Measurements from ENCODE around the gene RALGPS2.

DNA sequence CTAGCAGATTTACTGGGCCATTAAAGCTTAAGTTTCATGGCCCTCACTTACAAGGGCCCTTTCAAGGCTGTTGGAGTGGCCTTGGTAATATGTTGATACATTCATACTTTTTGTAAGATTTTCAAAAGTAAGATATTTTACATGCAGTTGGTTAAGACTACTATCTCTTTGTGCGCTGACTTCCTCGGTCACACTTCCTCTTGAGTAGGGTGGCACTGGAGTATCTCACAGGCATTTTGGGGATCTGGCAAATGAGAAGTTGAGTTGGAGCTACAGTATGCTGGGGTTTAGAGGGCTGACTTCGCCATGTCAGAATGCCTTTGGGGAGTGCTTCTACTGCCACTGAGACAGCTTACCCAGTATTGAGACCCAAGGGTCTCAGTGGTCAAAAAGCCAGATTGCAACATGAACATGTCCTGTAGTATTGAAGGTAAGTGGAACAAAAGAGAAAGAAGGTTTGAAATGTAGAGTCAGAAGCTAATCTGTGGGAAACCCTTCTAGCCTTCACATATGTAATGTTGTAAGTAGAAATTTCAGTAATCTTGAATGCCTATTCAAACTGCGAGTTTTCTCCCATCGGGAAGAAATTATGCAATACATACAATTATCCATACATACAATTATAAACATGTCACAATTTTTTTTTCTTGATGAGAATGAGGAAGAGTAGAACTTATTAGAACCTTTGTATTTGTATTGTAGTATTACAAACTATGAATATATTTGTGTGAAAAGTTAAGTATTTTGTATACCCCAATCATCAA, 32.3 kb upstream of the RALGPS2 start:
- TF ChIP-seq, protein P1, sequence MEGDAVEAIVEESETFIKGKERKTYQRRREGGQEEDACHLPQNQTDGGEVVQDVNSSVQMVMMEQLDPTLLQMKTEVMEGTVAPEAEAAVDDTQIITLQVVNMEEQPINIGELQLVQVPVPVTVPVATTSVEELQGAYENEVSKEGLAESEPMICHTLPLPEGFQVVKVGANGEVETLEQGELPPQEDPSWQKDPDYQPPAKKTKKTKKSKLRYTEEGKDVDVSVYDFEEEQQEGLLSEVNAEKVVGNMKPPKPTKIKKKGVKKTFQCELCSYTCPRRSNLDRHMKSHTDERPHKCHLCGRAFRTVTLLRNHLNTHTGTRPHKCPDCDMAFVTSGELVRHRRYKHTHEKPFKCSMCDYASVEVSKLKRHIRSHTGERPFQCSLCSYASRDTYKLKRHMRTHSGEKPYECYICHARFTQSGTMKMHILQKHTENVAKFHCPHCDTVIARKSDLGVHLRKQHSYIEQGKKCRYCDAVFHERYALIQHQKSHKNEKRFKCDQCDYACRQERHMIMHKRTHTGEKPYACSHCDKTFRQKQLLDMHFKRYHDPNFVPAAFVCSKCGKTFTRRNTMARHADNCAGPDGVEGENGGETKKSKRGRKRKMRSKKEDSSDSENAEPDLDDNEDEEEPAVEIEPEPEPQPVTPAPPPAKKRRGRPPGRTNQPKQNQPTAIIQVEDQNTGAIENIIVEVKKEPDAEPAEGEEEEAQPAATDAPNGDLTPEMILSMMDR (tag by site-specific recombination; IDR thresholded peaks at IDR 0.05), result no peak
- TF ChIP-seq PRDM1 (tag by site-specific recombination; IDR thresholded peaks at IDR 0.05), result no peak
- TF ChIP-seq, protein P2, sequence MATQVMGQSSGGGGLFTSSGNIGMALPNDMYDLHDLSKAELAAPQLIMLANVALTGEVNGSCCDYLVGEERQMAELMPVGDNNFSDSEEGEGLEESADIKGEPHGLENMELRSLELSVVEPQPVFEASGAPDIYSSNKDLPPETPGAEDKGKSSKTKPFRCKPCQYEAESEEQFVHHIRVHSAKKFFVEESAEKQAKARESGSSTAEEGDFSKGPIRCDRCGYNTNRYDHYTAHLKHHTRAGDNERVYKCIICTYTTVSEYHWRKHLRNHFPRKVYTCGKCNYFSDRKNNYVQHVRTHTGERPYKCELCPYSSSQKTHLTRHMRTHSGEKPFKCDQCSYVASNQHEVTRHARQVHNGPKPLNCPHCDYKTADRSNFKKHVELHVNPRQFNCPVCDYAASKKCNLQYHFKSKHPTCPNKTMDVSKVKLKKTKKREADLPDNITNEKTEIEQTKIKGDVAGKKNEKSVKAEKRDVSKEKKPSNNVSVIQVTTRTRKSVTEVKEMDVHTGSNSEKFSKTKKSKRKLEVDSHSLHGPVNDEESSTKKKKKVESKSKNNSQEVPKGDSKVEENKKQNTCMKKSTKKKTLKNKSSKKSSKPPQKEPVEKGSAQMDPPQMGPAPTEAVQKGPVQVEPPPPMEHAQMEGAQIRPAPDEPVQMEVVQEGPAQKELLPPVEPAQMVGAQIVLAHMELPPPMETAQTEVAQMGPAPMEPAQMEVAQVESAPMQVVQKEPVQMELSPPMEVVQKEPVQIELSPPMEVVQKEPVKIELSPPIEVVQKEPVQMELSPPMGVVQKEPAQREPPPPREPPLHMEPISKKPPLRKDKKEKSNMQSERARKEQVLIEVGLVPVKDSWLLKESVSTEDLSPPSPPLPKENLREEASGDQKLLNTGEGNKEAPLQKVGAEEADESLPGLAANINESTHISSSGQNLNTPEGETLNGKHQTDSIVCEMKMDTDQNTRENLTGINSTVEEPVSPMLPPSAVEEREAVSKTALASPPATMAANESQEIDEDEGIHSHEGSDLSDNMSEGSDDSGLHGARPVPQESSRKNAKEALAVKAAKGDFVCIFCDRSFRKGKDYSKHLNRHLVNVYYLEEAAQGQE (tag by site-specific recombination; IDR thresholded peaks at IDR 0.05), result no peak
- no peak for TF ChIP-seq BCL11A (tag by site-specific recombination; IDR thresholded peaks at IDR 0.05; ENCODE audit: low read depth)
- TF ChIP-seq, protein P3, sequence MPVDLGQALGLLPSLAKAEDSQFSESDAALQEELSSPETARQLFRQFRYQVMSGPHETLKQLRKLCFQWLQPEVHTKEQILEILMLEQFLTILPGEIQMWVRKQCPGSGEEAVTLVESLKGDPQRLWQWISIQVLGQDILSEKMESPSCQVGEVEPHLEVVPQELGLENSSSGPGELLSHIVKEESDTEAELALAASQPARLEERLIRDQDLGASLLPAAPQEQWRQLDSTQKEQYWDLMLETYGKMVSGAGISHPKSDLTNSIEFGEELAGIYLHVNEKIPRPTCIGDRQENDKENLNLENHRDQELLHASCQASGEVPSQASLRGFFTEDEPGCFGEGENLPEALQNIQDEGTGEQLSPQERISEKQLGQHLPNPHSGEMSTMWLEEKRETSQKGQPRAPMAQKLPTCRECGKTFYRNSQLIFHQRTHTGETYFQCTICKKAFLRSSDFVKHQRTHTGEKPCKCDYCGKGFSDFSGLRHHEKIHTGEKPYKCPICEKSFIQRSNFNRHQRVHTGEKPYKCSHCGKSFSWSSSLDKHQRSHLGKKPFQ (tag by site-specific recombination; IDR thresholded peaks at IDR 0.05), result no peak
- no peak for TF ChIP-seq ZSCAN23 (tag by site-specific recombination; IDR thresholded peaks at IDR 0.05)
- TF ChIP-seq KLF10 (tag by site-specific recombination; IDR thresholded peaks at IDR 0.05), result no peak
- TF ChIP-seq ZNF560 (tag by site-specific recombination; IDR thresholded peaks at IDR 0.05; ENCODE audit: borderline replicate concordance), result no peak

All from HEK293 (cell line).